HG03108 (cell line): ENCODE data around the gene ACTL8.

ENCODE experiments used
- ATAC-seq: cut with Tn5 transposase; IDR thresholded peaks from one replicate; pipeline ENCODE4 v1.9.1; 2021; ENCODE audit warnings: moderate library complexity; ENCODE audit not compliant: unreplicated experiment

The ACTL8 gene

DNA sequence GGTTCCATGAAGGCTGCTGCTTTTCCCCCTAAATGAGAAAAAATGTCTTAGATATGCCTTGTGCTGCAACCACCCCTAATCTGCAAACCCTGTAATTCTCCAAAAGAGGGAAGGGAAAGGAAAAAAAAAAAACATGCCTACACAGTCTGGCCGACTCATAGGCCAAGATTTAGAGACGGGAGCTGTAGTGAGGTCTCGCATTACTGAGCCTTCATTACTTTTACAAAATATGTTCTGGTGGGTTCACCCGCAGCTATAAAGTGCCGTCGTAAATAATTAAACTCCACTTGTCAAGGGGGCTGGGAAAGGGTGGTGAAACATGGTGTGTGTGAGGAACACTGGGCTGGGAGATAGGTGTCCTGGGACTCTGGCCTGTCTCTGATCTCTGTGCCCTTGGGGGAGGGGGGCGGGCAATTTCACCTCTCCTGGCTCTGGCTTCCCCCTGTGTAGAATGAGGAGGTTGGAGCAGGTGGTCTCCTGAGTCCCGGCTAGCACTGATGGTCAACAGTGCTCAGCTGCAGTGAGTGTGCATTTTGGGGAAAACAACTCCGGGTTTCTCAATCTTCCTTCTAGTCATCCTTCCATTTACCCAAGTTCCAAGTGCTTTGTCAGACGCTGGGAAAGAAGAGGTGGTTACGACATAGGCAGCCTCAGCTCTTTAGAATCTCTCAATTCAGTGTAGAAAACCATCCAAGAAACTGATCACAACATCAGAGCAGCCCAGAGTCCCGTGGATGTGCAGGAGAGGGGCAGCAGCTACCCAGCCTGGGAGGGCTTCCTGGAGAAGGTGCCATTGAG, 82.3 kb downstream of the ACTL8 start:
- no peak for ATAC-seq

GRCh38 chr1:17839641-17840196, 84.6 kb downstream of the ACTL8 start:
- no peak for ATAC-seq

DNA sequence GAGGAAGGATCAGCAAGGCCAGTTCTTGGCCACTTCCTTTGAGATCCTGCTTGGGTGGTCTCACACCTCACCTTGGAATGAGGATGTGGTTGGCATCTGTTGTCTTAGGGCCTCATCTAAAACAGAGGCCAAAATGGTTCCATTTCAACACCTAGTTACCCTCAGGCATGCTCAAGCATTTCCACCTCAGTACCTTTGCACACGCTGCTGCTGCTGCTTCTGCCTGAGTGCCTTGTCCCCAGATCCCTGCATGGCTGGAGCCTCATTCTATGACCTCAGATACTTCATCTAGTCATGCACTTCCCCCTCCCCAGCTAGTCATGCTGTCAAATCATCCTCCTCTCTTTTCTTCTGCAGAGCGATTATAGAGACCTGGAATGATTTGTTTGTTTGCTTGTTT, 86.8 kb downstream of the ACTL8 start:
- ATAC-seq, result no peak

DNA sequence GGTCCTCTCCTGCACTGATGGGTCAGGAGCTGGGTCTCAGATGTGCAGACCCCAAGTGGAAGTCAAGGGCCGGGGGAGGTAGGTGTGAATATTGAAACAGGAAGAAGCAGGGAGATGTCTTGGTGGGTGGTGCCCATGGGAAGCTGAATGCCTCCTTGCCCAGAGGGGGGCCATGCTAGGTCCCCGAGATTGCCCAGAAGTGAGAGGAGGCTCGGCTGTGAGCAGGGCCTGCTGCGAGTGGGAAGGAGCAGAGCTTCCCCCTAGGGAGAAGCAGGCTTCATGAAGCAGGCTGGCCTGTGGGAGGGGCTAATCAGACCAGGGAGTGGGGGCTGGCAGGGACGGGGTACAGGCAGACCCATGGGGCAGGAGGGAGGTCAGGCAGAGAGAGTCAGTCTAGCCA, 87.6 kb downstream of the ACTL8 start:
- no peak for ATAC-seq

- ATAC-seq, result no peak
Observed at GRCh38 chr1:17844185-17844826, 89.2 kb downstream of the ACTL8 start.

GRCh38 chr1:17845583-17845982, 90.5 kb downstream of the ACTL8 start:
- no peak for ATAC-seq

DNA sequence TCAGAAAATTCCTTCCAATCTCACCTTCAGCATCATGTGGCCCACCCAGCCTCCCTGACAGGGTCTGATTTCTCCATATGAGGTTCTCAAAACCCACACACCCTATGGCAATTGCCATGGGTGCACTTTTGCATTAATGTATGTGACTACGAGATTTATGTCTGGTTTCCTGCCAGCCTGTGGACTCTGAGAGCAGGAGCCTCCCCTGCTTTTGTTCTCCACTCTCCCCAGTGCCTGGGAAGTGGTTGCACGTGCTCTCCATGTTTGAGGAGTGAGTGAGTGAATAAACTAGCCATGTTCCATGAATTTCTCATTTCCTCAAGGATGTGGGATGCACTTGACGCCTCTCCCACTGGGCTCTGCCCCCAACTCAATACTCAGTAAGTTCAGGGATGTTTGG, 91.2 kb downstream of the ACTL8 start:
- ATAC-seq, result no peak

GRCh38 chr1:17847111-17847510, 92.0 kb downstream of the ACTL8 start:
- ATAC-seq, result no peak

DNA sequence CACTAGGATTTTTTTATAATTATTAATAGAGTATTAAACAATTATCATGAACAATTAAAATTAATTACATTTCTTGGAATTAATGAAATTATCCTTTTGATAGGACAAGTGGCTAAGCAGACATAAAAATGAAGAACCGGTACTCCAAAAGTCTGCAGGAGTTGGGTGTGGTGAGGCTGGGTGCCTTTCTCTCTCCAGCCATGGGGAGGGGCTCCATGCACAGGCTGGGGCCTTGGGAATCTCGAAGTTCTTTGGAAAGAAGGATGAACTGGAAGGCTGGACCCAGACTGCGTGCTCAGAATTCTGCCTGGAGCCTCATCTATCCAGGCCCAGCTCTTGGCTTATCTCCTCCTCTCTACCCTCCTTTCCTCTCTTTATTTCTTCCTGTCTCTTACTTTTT, 94.1 kb downstream of the ACTL8 start:
- ATAC-seq, result no peak

GRCh38 chr1:17851056-17851455, 95.9 kb downstream of the ACTL8 start:
- no peak for ATAC-seq

- no peak for ATAC-seq
Observed at GRCh38 chr1:17852383-17852782, 97.2 kb downstream of the ACTL8 start.

DNA sequence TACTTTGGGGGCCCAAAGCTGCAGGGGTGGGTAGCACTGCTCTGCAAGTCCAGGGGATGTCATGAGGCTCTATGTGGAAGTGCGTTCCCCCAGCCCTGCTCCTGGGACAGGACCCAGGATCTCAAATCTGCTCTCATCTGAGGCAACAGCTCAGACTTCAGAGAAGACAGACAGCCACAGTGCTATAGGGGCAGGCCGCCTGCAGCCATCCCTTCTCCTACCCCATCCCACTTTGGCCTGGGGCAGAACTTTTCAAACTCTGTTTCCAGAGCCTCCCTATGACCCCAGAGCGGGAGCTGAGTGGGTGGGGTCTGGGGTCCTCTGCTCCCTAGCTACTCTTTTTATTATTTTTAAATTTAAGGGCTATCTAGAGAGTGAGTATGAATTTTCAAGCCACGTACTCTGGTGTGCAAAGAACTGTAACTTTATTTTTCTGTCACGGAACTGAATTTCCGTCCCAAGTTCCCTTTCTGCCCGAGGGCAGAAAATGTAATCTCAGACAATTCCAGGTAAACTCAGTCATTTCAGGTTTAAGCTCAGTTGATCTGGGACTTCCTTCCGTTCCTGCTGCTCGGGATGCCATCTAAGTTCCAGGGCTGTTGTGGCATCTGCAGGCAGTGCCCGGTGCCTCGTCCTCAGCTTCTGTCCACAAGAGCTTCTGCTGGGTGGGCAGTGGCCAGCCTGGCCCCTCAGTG, 98.3 kb downstream of the ACTL8 start:
- no peak for ATAC-seq

DNA sequence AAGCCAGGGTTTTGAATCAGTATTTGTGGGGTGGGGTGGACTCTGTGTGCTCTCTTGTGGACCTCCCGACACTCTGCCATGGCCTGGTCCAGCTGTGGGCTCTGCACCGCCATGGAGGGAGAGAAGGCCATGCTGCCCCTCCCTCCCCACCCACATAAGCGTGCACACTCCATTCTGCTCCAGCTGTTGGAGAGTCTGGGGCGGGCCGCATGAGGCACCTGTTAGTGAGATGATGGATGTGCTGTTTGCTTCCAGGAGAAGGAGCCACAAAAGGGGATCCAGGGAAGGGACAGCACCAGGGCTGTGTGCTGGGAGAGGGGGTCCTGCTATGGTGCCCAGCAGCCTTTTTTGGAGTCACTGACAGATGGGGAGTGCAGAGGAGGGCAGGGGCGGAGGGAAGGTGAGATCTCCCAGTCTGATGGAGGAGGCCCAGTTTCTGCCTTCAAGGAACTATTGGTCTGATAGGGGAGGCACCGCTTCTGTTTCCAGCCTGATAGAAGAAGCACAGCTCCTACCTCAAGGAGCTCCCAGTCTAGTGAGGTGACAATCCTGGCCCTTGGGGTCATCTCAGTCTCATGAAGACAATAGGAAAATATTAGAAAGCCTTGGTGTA, 101.5 kb downstream of the ACTL8 start:
- ATAC-seq, result no peak

- no peak for ATAC-seq
Observed at GRCh38 chr1:17857109-17857499, 102.0 kb downstream of the ACTL8 start.

GRCh38 chr1:17857996-17858395, 102.9 kb downstream of the ACTL8 start:
- ATAC-seq, result no peak

DNA sequence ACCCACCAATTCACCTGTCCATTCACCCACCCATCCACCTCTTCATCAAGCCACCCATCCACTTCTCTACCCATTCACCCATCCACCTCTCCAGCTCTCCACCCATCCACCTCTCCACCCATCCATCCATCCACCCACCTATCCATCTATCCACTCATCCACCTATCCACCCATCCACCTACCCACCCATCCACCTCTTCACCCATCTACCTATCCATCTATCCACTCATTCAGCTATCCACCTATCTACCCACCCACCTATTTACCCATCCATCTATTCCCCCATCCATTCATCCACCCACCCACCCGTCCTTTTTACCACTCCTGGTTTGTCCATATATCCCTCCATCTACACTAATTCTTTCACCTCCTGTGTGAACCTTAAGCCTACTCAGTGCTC, 105.7 kb downstream of the ACTL8 start:
- ATAC-seq, result no peak

- ATAC-seq, result no peak
Observed at GRCh38 chr1:17861685-17862084, 106.6 kb downstream of the ACTL8 start.

- no peak for ATAC-seq
Observed at GRCh38 chr1:17862121-17862520, 107.0 kb downstream of the ACTL8 start.

GRCh38 chr1:17865912-17866739, 111.0 kb downstream of the ACTL8 start:
- ATAC-seq, result no peak

DNA sequence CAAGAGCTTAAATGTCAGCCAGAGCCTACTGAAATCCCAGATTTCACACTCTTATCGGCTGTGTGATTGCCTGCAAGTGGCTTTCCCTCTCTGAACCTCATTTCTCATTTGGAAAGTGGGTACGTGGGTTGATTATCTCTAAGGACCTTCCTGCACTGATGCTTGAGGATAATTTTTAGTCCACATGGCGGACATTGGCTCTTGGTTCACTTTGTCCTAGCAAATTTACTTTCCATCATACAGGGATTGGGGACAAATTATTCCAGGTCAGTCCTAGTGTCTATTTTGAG, 111.6 kb downstream of the ACTL8 start:
- no peak for ATAC-seq

GRCh38 chr1:17867470-17867869, 112.3 kb downstream of the ACTL8 start:
- ATAC-seq, result no peak
